Astrocyte (in vitro differentiated cells and primary cell): ENCODE results near the gene ABHD17B. TPM values are rescaled to one million over a fixed set of nuclear protein-coding genes. Genes with fewer than 3 reads are reported as not detected.

Source experiments
- DNase-seq: peaks from one replicate; pipeline ENCODE4 v3.0.0-alpha.2; 2010; ENCODE audit warnings: low read depth
- FAIRE-seq: peaks from 2 replicates; lab custom pipeline; 2011; peaks lifted over from hg19 to GRCh38; lab: Jason Lieb, UNC
- H2AFZ ChIP-seq: 2 replicates; pipeline ENCODE4 v1.6.0; 2012; ENCODE audit warnings: low read depth, low read length, inconsistent platforms
- H3K27ac ChIP-seq: 2 replicates; pipeline ENCODE4 v1.5.1; 2011; ENCODE audit warnings: low read depth, low read length, inconsistent platforms
- H3K27me3 ChIP-seq: 2 replicates; pipeline ENCODE4 v1.6.0; 2011; ENCODE audit warnings: low read length, inconsistent platforms; ENCODE audit not compliant: insufficient read depth
- H3K36me3 ChIP-seq: 2 replicates; pipeline ENCODE4 v1.5.1; 2011; ENCODE audit warnings: low read length, inconsistent platforms; ENCODE audit not compliant: insufficient read depth
- H3K4me1 ChIP-seq: 2 replicates; pipeline ENCODE4 v1.5.1; 2011; ENCODE audit warnings: low read length, inconsistent platforms; ENCODE audit not compliant: insufficient read depth
- H3K4me2 ChIP-seq: 2 replicates; pipeline ENCODE4 v1.6.0; 2012; ENCODE audit warnings: low read length, inconsistent platforms
- H3K4me3 ChIP-seq: 2 replicates; pipeline ENCODE4 v1.5.1; 2011; ENCODE audit warnings: low read depth, mild to moderate bottlenecking, low read length, inconsistent platforms; ENCODE audit not compliant: insufficient read depth
- H3K79me2 ChIP-seq: 2 replicates; pipeline ENCODE4 v1.6.0; 2012; ENCODE audit warnings: mild to moderate bottlenecking, low read length, inconsistent platforms; ENCODE audit not compliant: insufficient read depth
- H3K9ac ChIP-seq: 2 replicates; pipeline ENCODE4 v1.6.0; 2012; ENCODE audit warnings: mild to moderate bottlenecking, low read length, inconsistent platforms
- H3K9me3 ChIP-seq: 2 replicates; pipeline ENCODE4 v1.5.1; 2012; ENCODE audit warnings: low read depth, mild to moderate bottlenecking, low read length, inconsistent platforms; ENCODE audit not compliant: insufficient read depth
- H4K20me1 ChIP-seq: 2 replicates; pipeline ENCODE4 v1.6.0; 2012; ENCODE audit warnings: low read length, inconsistent platforms; ENCODE audit not compliant: insufficient read depth
- H3K27ac Mint-ChIP-seq: one replicate; pipeline ENCODE4 v1.8.0; 2021; ENCODE audit warnings: mild to moderate bottlenecking, mixed read lengths; ENCODE audit not compliant: unreplicated experiment
- H3K27me3 Mint-ChIP-seq: one replicate; pipeline ENCODE4 v1.8.0; 2021; ENCODE audit warnings: low read depth, mixed read lengths; ENCODE audit not compliant: unreplicated experiment
- H3K36me3 Mint-ChIP-seq: one replicate; pipeline ENCODE4 v1.8.0; 2021; ENCODE audit warnings: low read depth, mixed read lengths; ENCODE audit not compliant: unreplicated experiment
- H3K4me1 Mint-ChIP-seq: one replicate; pipeline ENCODE4 v1.8.0; 2021; ENCODE audit warnings: low read depth, mixed read lengths; ENCODE audit not compliant: unreplicated experiment
- H3K4me3 Mint-ChIP-seq: one replicate; pipeline ENCODE4 v1.8.0; 2021; ENCODE audit warnings: mild to moderate bottlenecking, moderate library complexity, mixed read lengths; ENCODE audit not compliant: unreplicated experiment
- H3K9me3 Mint-ChIP-seq: one replicate; pipeline ENCODE4 v1.8.0; 2021; ENCODE audit warnings: mild to moderate bottlenecking, mixed read lengths; ENCODE audit not compliant: unreplicated experiment
- CTCF ChIP-seq: IDR thresholded peaks from 2 replicates; pipeline ENCODE4 v1.5.1; 2011; ENCODE audit warnings: low read depth, mild to moderate bottlenecking, inconsistent platforms, low read length, moderate library complexity; ENCODE audit not compliant: insufficient read depth
- EZH2 ChIP-seq: IDR thresholded peaks from 2 replicates; pipeline ENCODE4 v1.6.1; 2012; ENCODE audit warnings: mild to moderate bottlenecking, low read length, inconsistent platforms; ENCODE audit not compliant: insufficient read depth
- total RNA-seq: library from RNA; stranded (reverse); gene quantifications from 2 replicates; pipeline ENCODE4 v1.2.1, GENCODE V29; 2021

Gene ABHD17B
- total RNA-seq, 1 donor from 2014 or later: 21.3 TPM

GRCh38 chr9:71895117-71895516 is 15.9 kb downstream of the ABHD17B start:
- no peaks in the 10 kb centered on the region for H3K27me3 ChIP-seq
- H3K36me3 ChIP-seq: no peaks in the 10 kb centered on the region
- H3K27ac ChIP-seq: no peak overlapping the region
- no peak overlapping the region for H3K4me3 ChIP-seq
- H3K9me3 ChIP-seq: no peaks in the 10 kb centered on the region
- peaks cover 63% of the 10 kb centered on the region for H4K20me1 ChIP-seq
- H3K4me2 ChIP-seq: no peak overlapping the region
- Mint-ChIP-seq H3K36me3 (no peaks in the 10 kb centered on the region), H3K9me3 (no peaks in the 10 kb centered on the region), H3K27me3 (no peaks in the 10 kb centered on the region), H3K27ac (no peak overlapping the region), H3K4me3 (no peak overlapping the region), H3K4me1 (peaks cover 23% of the 10 kb centered on the region)
- no peak overlapping the region for H3K9ac ChIP-seq
- no peak overlapping the region for H2AFZ ChIP-seq
- H3K79me2 ChIP-seq: peaks cover 85% of the 10 kb centered on the region
- no peak for TF ChIP-seq EZH2
- H3K4me1 ChIP-seq: no peaks in the 10 kb centered on the region
- DNase-seq (peak; percentile 32), FAIRE-seq (no peak)

GRCh38 chr9:71891557-71892189 is 19.3 kb downstream of the ABHD17B start:
- Histone ChIP-seq H3K9ac (no peak overlapping the region), H3K27ac (no peak overlapping the region), H3K4me2 (no peak overlapping the region), H4K20me1 (peaks cover 49% of the 10 kb centered on the region), H3K4me3 (no peak overlapping the region), H3K36me3 (no peaks in the 10 kb centered on the region), H3K79me2 (peaks cover 80% of the 10 kb centered on the region), H3K9me3 (no peaks in the 10 kb centered on the region), H3K4me1 (no peaks in the 10 kb centered on the region), H2AFZ (no peak overlapping the region), H3K27me3 (no peaks in the 10 kb centered on the region)
- Mint-ChIP-seq H3K4me1 (peaks cover 20% of the 10 kb centered on the region), H3K36me3 (no peaks in the 10 kb centered on the region), H3K9me3 (no peaks in the 10 kb centered on the region), H3K27ac (no peak overlapping the region), H3K4me3 (no peak overlapping the region), H3K27me3 (no peaks in the 10 kb centered on the region)
- no peak for FAIRE-seq
- no peak for DNase-seq
- TF ChIP-seq EZH2 (no peak), CTCF (no peak)

GRCh38 chr9:71890042-71890679 is 20.8 kb downstream of the ABHD17B start:
- no peak overlapping the region for H3K27ac ChIP-seq
- DNase-seq (no peak), FAIRE-seq (no peak)
- Mint-ChIP-seq H3K4me1 (peaks cover 10% of the 10 kb centered on the region), H3K27ac (no peak overlapping the region), H3K4me3 (no peak overlapping the region), H3K9me3 (no peaks in the 10 kb centered on the region), H3K36me3 (no peaks in the 10 kb centered on the region), H3K27me3 (no peaks in the 10 kb centered on the region)
- no peaks in the 10 kb centered on the region for H3K36me3 ChIP-seq
- peaks cover 39% of the 10 kb centered on the region for H4K20me1 ChIP-seq
- H2AFZ ChIP-seq: no peak overlapping the region
- peaks cover 84% of the 10 kb centered on the region for H3K79me2 ChIP-seq
- no peaks in the 10 kb centered on the region for H3K9me3 ChIP-seq
- H3K4me3 ChIP-seq: no peak overlapping the region
- H3K4me2 ChIP-seq: no peak overlapping the region
- TF ChIP-seq EZH2: no peak
- TF ChIP-seq CTCF: no peak
- no peak overlapping the region for H3K9ac ChIP-seq
- no peaks in the 10 kb centered on the region for H3K4me1 ChIP-seq
- no peaks in the 10 kb centered on the region for H3K27me3 ChIP-seq
